ACC112 (cell line): ENCODE data around the gene FAM3B.
A peak's percentile ranks its signal among the peaks of the same experiment; 100 is the strongest.
"Not testable (repeated sequence)": the region's sequence is repeated elsewhere in the genome, so short reads cannot be mapped to it uniquely, and the experiment has no call there.

Source experiments
- H2AFZ ChIP-seq: fragments of 200-600 bp; sonication (generic); one replicate; pipeline ENCODE4 v1.6.0; 2017; ENCODE audit warnings: antibody characterized with exemption, low read length; ENCODE audit not compliant: unreplicated experiment
- H3K27ac ChIP-seq: fragments of 200-600 bp; sonication (generic); 2 replicates; pipeline ENCODE4 v1.5.1; 2014; ENCODE audit warnings: low read depth, mild to moderate bottlenecking, antibody characterized with exemption, low read length, moderate library complexity
- H3K27me3 ChIP-seq: fragments of 200-600 bp; sonication (generic); 2 replicates; pipeline ENCODE4 v1.6.1; 2014; ENCODE audit warnings: mild to moderate bottlenecking, antibody characterized with exemption, low read length, moderate library complexity, mixed read lengths; ENCODE audit not compliant: insufficient read depth
- H3K36me3 ChIP-seq: fragments of 200-600 bp; sonication (generic); 2 replicates; pipeline ENCODE4 v1.6.1; 2016; ENCODE audit warnings: mild to moderate bottlenecking, antibody characterized with exemption, low read length, moderate library complexity, mixed read lengths; ENCODE audit not compliant: insufficient read depth
- H3K4me1 ChIP-seq: fragments of 200-600 bp; sonication (generic); one replicate; pipeline ENCODE4 v1.6.1; 2016; ENCODE audit warnings: low read length, mixed read lengths; ENCODE audit not compliant: insufficient read depth, unreplicated experiment, control insufficient read depth
- H3K4me3 ChIP-seq: fragments of 200-600 bp; sonication (generic); 2 replicates; pipeline ENCODE4 v1.5.1; 2014; ENCODE audit warnings: mild to moderate bottlenecking, low read depth, low read length
- H3K79me2 ChIP-seq: fragments of 200-600 bp; sonication (generic); one replicate; pipeline ENCODE4 v1.6.0; 2016; ENCODE audit warnings: low read length; ENCODE audit not compliant: control insufficient read depth, unreplicated experiment, insufficient read depth

Gene FAM3B

DNA sequence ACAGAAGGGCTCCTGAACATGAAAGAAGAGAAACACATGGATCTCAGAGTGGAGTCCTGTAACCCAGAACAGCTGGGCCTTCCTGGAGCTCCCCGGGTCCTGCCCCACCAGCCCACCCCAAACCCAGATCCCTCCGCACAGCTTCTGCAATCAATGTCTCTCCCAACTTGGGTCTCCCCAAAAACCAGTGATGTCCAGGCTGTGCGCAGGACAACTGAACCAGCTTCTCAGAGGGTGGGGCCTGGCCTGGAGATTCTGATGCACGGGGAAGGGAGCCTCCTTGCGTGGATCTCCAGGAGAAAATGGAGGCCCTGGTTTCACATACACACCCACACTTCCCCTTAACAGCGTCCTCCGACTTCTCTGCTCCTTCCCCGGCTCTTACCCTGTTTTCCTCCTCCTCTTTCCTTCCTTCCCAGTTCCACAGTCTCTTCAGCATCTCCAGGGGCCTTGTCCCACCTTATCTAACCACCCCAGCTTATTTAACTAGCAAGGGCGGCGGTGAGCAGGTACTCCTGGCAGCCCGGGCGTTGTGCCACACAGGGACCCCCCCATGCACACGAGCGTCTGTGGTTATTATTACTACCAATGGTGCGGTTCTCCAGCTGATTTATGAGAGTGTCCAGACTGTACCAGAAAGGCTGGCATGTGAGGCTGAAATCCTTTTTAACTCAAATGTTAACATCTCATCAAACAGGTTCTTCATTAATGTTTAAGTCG is 34.0 kb downstream of the FAM3B start:
- Histone ChIP-seq H3K27ac (no peak overlapping the region), H3K79me2 (no peaks in the 10 kb centered on the region), H2AFZ (no peak overlapping the region), H3K36me3 (no peaks in the 10 kb centered on the region), H3K4me1 (no peaks in the 10 kb centered on the region), H3K27me3 (peaks cover 87% of the 10 kb centered on the region), H3K4me3 (no peak overlapping the region)

DNA sequence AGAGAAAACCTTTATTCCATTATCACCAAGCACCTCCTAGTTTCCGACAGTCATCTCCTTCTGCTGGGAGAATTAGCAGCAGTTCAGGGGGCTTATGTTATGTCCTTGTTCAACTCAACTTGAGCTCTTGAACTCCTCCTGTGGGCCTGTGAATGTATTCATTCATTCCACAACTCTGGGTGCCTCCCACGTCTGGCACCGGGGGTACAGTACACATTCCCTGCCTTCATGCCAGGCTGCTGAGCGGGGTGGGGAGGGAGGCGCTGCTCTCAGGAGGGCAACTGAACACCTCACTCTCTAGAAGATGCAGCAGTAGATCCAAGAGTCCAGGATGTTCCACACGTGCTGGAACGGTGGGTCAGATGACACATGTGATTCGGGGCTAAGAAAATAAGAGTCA is 40.9 kb downstream of the FAM3B start:
- H2AFZ ChIP-seq, result no peak overlapping the region
- no peaks in the 10 kb centered on the region for H3K79me2 ChIP-seq
- H3K4me3 ChIP-seq, result no peak overlapping the region
- H3K27me3 ChIP-seq, result peaks cover 29% of the 10 kb centered on the region; the same call in 1 of the 2 replicates
- no peak overlapping the region for H3K27ac ChIP-seq
- peaks cover 12% of the 10 kb centered on the region for H3K4me1 ChIP-seq
- no peaks in the 10 kb centered on the region for H3K36me3 ChIP-seq

DNA sequence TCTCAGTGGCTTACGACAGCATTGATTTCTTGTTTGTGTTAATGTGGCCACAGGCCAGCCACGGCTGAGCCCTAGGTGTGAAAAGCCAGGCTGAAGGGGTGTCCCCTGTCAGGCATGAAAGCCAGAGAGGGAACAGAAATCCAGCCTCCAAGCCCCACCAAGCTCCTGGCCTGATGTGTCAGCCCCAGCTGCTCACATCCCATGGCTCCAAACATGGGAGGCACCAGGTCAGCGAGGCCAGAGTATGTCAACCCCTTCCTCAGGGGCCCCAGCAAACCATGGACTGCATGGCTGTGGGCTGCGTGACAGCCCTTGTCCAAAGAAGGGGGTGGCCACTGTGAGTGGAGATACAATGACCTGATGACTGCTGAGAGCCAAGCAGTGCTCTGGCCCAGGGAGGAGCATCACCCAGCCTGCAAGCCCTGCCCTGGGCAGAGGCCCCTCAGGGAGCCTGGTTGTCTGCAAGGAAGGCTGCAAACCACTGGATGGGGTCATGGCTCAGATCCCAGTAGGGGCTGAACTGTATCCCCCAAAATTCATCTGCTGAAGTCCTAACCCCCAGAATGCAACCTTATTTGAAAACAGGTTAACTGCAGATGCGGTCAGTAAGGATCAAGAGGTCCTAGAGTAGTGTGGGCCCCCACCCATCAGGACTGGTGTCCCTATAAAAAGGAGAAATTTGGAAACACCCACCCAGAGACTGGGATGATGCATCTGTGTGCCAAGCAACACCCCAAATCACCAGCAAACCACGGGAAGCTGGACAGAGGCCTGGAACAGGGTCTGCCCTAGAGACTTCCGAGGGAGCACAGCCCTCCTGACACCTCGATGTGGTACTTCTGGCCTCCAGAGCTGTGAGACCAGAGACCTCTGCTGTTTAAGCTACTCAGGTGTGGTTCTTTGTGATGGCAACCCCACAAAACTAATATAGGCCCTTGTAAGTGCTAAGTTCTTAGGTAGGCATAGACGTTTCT is 41.9 kb downstream of the FAM3B start:
- Histone ChIP-seq H3K79me2 (peaks cover 8% of the 10 kb centered on the region), H2AFZ (no peak overlapping the region), H3K4me3 (no peak overlapping the region), H3K4me1 (peaks cover 19% of the 10 kb centered on the region), H3K27me3 (peaks cover 21% of the 10 kb centered on the region; the same call in 1 of the 2 replicates), H3K36me3 (peaks cover 7% of the 10 kb centered on the region), H3K27ac (no peak overlapping the region)

DNA sequence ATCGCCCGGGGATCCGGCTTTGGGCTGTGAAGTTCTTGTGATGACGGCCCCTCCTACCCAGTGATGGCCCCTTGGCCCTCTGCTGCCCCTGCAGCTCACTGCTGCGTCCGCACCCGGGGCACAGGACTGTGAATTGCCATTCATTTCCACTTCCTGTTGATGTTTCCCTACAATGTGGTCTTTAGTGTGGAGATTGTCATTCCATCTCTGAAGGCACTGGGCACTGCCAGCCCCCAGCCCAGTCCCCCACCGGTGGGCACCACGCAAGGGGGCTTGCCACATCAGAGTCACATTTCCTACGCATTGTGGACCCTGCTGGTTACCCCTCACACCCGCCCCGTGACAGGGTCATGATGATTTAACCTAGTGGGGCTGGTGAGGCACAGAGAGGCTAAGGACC is 42.7 kb downstream of the FAM3B start:
- Histone ChIP-seq H3K27me3 (peaks cover 16% of the 10 kb centered on the region; the same call in 1 of the 2 replicates), H3K27ac (no peak overlapping the region), H3K79me2 (peaks cover 16% of the 10 kb centered on the region), H2AFZ (no peak overlapping the region), H3K4me1 (peaks cover 27% of the 10 kb centered on the region), H3K36me3 (peaks cover 15% of the 10 kb centered on the region), H3K4me3 (no peak overlapping the region)

DNA sequence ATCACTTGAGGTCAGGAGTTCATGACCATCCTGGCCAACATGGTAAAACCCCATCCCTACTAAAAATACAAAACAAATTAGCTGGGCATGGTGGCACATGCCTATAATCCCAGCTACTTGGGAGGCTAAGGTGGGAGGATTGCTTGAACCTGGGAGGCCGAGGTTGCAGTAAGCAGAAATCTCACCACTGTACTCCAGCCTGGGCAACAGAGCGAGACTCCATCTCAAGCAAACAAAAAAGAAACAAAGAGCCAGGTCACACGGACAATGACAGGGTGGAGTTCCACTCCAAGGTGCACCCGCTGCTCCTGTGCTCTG is 43.1 kb downstream of the FAM3B start:
- Histone ChIP-seq H3K27me3 (peaks cover 13% of the 10 kb centered on the region; the same call in 1 of the 2 replicates), H3K79me2 (peaks cover 19% of the 10 kb centered on the region), H3K36me3 (peaks cover 15% of the 10 kb centered on the region), H3K4me1 (peaks cover 28% of the 10 kb centered on the region)
- not testable (repeated sequence) for H2AFZ ChIP-seq, H3K27ac ChIP-seq, H3K4me3 ChIP-seq

DNA sequence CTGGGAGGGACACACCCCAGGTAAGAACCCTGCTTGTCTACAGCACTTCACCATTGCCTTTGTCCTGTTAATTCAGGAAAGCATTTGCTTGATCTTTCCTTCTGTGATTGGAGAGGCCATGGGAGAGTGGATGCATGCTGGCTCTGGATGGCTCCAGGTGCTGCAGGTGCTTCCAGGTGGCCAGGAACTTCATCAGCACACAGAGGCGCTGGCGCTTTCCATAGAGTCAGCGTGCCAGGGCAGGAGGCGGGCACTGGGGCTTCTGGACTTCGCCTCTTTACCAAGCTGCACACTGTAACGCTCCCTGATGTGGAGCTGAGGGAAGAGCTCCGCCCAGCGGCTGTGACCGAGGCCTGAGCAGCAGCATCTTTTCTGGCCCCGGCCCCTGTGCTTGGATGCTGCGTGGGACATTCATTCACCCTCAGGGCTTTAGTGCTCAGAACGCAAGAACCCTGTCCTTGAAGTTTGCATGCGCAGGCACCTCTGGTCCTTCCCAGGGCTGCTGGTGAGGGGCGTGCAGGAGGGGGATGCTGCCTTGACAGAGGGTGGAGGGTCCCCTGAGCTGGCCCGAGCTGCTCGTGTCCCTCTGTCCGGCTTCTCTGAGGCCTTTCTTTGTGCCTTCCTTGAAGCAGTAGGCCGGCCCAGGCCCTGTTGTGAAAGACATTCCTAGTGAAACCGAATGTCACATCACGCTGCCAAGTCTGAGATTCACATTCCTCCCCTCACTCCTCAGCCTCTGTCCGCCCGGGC is 43.6 kb downstream of the FAM3B start:
- H3K36me3 ChIP-seq, result peaks cover 20% of the 10 kb centered on the region
- H3K4me1 ChIP-seq, result peaks cover 30% of the 10 kb centered on the region
- H3K4me3 ChIP-seq, result no peak overlapping the region
- H3K79me2 ChIP-seq, result peaks cover 25% of the 10 kb centered on the region
- peak overlapping the region; percentile 98 for H3K27ac ChIP-seq
- H3K27me3 ChIP-seq, result peaks cover 8% of the 10 kb centered on the region; the same call in 1 of the 2 replicates
- H2AFZ ChIP-seq, result no peak overlapping the region

DNA sequence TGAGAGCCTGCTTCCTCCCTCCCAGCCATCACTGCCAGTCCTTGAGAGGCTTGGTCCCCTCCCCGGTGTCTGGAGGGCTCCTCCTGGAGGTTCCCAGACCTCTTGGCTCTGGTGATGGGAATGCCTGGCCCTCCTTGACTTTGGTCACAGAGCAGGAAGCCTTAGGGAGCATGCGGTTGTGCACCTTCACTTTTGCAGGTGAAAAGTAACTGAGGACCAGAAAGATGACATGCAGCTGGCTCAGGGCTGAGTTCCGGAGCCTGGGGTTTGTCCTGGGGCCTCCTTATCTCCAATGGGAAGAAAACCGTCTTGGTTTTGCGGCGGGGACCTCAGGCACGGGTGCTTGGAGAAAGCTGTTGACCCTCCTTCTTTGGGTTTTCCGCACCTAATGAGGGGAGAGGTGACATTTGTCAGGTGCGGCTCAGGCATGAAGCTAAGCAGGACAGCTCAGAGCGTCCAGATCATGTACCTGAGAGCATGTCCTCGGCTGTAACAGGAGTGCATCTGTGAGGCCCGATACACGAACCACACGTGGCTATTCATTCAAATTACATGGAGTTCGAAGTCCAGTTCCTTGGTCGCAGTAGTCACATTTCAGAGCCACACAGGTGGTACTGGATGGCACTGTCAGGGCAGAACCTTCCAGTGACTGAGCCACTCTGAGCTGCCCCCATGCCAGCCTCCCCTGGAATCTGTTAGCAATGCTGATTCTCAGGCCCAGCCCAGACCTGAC is 44.6 kb downstream of the FAM3B start:
- peaks cover 37% of the 10 kb centered on the region for H3K4me1 ChIP-seq
- H3K27ac ChIP-seq, result peak overlapping the region; percentile 98
- peaks cover 34% of the 10 kb centered on the region for H3K79me2 ChIP-seq
- peak overlapping the region; percentile 86 for H3K4me3 ChIP-seq
- H2AFZ ChIP-seq, result peak overlapping the region; percentile 15
- peaks cover 3% of the 10 kb centered on the region; the same call in 1 of the 2 replicates for H3K27me3 ChIP-seq
- H3K36me3 ChIP-seq, result peaks cover 27% of the 10 kb centered on the region

DNA sequence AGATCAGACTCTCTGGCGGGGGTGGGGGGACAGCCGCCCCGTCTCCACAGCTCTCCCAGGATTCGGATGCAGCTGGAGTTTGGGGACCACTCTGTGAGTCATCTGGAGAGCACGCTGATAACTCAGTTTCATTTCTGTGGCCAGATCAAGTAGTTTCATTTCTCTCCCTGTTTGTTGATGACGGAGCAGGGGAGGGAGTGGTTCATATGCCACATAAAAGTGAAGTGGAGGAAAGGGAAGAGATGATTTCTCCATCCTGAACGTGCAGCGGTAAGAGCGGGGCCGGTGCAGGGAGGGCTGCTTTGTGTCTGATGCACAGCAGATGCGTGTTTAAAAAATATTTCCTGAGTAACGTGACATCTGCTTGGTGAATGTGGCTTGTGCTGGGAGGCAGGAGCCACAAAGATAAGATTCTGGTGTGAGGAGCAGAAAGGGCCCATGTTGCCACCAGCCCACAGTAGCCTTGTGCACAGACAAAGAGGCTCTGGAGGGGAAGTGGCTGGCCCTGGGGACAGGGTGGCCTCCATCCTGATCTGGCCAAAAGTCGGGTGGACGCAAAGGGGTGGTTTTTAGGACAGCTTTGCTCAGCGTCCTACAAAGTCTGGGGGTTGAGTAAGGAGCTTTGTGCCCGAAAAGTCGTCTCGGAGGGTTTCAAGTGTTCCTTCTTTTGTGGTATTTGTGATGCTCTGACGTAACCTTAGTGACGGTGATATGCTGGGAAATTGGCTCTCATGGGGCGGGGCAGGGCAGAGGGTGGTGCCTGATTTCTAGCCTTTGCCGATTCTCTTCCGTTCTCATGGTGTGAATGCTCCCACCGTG is 45.4 kb downstream of the FAM3B start, which contains the start of gene MX2:
MX2 (plus strand) TSS at position 242 of the 819 bp plus-strand sequence. CDS start 14,880 bp downstream, outside the sequence.
- peak within 1 kb of the TSS; percentile 86 for H3K4me3 ChIP-seq
- peak within 1 kb of the TSS; percentile 98 for H3K27ac ChIP-seq
- peak within 1 kb of the TSS; percentile 15 for H2AFZ ChIP-seq
- H3K79me2 ChIP-seq, result peaks cover 42% of the 10 kb centered on the region
- H3K4me1 ChIP-seq, result peaks cover 44% of the 10 kb centered on the region
- H3K36me3 ChIP-seq, result peaks cover 27% of the 10 kb centered on the region
- no peaks in the 10 kb centered on the region for H3K27me3 ChIP-seq

DNA sequence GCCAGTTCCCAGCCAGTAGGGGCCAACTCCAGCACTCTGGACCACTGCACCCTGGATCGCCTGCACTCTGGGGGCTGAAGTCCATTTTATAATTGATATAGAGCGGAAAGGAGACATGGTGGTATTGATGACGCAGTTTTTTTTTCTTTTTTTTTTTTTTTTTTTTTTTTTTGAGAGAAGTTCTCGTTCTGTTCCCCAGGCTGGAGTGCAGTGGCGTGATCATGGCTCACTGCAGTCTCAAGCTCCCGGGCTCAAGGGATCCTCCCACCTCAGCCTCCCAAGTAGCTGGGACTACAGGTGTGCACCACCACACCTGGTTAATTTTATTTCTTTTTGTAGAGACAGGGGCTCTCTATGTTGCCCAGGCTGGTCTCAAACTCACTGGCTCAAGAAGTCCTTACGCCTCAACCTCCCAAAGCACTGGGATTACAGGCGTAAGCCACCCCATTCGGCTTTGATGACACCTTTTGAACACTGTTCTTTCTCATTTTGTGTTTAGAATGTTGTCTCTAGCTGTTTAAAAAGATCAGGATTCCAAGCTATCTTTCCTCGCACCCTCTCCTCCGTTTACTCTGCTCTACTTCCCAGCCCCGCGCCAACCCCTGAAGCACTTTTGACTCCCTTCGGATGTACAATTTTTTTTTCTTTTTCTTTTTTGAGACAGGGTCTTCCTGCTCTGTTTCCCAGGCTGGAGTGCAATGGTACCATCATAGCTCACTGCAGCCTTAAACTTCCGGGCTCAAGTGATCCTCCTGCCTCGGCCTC is 46.2 kb downstream of the FAM3B start:
- H3K27me3 ChIP-seq, result no peaks in the 10 kb centered on the region
- peaks cover 49% of the 10 kb centered on the region for H3K79me2 ChIP-seq
- H3K36me3 ChIP-seq, result peaks cover 30% of the 10 kb centered on the region
- H2AFZ ChIP-seq, result no peak overlapping the region
- H3K27ac ChIP-seq, result peak overlapping the region; percentile 98
- peaks cover 52% of the 10 kb centered on the region for H3K4me1 ChIP-seq
- H3K4me3 ChIP-seq, result peak overlapping the region; percentile 86
